22Rv1 (cell line): ENCODE measurements around the gene TTC28.

Experiments used
- ZFX ChIP-seq: fragments of 450-650 bp; IDR thresholded peaks from 2 replicates; pipeline ENCODE4 v1.6.1; 2017; ENCODE audit warnings: antibody characterized with exemption, borderline replicate concordance
- TF ChIP-seq, protein P1 (sequence below): fragments of 450-650 bp; IDR thresholded peaks from 2 replicates; pipeline ENCODE4 v1.5.1; 2017; ENCODE audit warnings: mild to moderate bottlenecking

DNA sequence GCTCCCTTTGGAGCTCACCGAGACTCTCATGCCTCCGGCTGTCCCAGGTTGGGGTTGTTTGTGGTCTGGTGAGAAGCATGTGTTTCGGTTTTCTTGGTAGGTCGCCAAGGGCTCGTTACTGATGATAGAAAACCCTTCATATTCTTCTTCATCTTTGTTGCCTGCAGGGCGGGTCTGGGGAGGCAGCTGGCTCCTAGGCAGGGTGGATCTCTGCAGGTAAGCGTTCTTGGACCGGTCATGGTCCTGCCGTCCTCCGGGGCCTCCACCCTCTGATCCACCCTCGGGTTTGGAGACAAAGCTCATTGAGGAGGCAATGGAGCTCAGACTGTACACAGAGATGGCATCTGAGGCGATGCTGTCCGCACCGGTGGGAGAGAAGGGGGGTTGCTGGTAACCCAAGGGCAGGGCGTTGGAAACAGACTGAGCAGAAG is 696.3 kb downstream of the TTC28 start:
- TF ChIP-seq, protein P1, sequence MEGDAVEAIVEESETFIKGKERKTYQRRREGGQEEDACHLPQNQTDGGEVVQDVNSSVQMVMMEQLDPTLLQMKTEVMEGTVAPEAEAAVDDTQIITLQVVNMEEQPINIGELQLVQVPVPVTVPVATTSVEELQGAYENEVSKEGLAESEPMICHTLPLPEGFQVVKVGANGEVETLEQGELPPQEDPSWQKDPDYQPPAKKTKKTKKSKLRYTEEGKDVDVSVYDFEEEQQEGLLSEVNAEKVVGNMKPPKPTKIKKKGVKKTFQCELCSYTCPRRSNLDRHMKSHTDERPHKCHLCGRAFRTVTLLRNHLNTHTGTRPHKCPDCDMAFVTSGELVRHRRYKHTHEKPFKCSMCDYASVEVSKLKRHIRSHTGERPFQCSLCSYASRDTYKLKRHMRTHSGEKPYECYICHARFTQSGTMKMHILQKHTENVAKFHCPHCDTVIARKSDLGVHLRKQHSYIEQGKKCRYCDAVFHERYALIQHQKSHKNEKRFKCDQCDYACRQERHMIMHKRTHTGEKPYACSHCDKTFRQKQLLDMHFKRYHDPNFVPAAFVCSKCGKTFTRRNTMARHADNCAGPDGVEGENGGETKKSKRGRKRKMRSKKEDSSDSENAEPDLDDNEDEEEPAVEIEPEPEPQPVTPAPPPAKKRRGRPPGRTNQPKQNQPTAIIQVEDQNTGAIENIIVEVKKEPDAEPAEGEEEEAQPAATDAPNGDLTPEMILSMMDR, result no peak
- no peak for TF ChIP-seq ZFX
